Ovary (tissue), 3 donors: ENCODE data around the gene ASB2.

Experiments used
- CTCF ChIP-seq, 3 donors: fragments of 450-650 bp in 2 of 3; fragments of 200-600 bp in 1 of 3; IDR thresholded peaks; one replicate each; pipeline versions ENCODE4 v1.5.1 to v1.8.0; 2016 to 2022; ENCODE audit warnings: antibody characterized with exemption in 3 of 3, mild to moderate bottlenecking in 1 of 3
- EP300 ChIP-seq: sonication (generic); formaldehyde crosslinking; IDR thresholded peaks from one replicate; pipeline ENCODE4 v1.6.1; 2017; ENCODE audit warnings: antibody characterized with exemption
- donor health status: DM: no; HTN: no; CAD: no.

GRCh38 chr14:93957751-93958566 lies 18.4 kb downstream of the ASB2 start:
- TF ChIP-seq EP300, result no peak
- no peak for TF ChIP-seq CTCF (IDR thresholded peaks at IDR 0.05)
